ENCODE data around the gene MACROD1. TPM values are rescaled to one million over a fixed set of nuclear protein-coding genes. Genes with fewer than 3 reads are reported as not detected.

Gene MACROD1
- polyA plus RNA-seq, 4 donors, result 13.1 to 137 (median 17.8) TPM

GRCh38 chr11:64181506-64182411 lies 15.8 kb upstream of the MACROD1 start:
- DNase-seq (peak; percentile 91 to 96), FAIRE-seq (no peak)
- 29 to 40% (median 37%) methylated on average over 13 to 17 of the region's 17 CpGs for WGBS, 3 donors
- Histone ChIP-seq H3K4me3 (ENCODE audit: low read depth in 1 of 3, low read length in 3 of 3) (no peak overlapping the region), H3K36me3 (ENCODE audit: control insufficient read depth in 3 of 3, insufficient read depth in 2 of 3, low read depth in 1 of 3, low read length in 3 of 3) (peaks cover 0 to 4% (median 0%) of the 10 kb centered on the region in 3 donors), H3K4me1 (ENCODE audit: control insufficient read depth in 3 of 3, insufficient read depth in 2 of 3, low read depth in 1 of 3, low read length in 2 of 3) (peaks cover 0 to 27% (median 0%) of the 10 kb centered on the region in 3 donors), H3K27ac (ENCODE audit: low read depth in 1 of 3, low read length in 2 of 3) (peak overlapping the region; percentile 41 to 76 (median 63)), H3K9me3 (ENCODE audit: control insufficient read depth in 2 of 2, insufficient read depth in 1 of 2, low read depth in 1 of 2, low read length in 1 of 2) (no peaks in the 10 kb centered on the region), H3K27me3 (ENCODE audit: control insufficient read depth in 3 of 3, insufficient read depth in 3 of 3, low read length in 3 of 3) (no peaks in the 10 kb centered on the region)

- no peaks in the 10 kb centered on the region for H3K27me3 ChIP-seq (ENCODE audit: control insufficient read depth in 3 of 3, insufficient read depth in 3 of 3, low read length in 3 of 3)
- H3K4me3 ChIP-seq (ENCODE audit: low read depth in 1 of 3, low read length in 3 of 3), result no peak overlapping the region
- no peaks in the 10 kb centered on the region for H3K9me3 ChIP-seq (ENCODE audit: control insufficient read depth in 2 of 2, insufficient read depth in 1 of 2, low read depth in 1 of 2, low read length in 1 of 2)
- H3K27ac ChIP-seq (ENCODE audit: low read depth in 1 of 3, low read length in 2 of 3), result peak overlapping the region in 1 of 3 donors; percentile 46
- FAIRE-seq (no peak), DNase-seq (peak in 1 of 2 donors; percentile 20)
- WGBS, 3 donors, result 49 to 54% (median 52%) methylated on average over 5 of the region's 5 CpGs
- peaks cover 0 to 27% (median 0%) of the 10 kb centered on the region in 3 donors for H3K4me1 ChIP-seq (ENCODE audit: control insufficient read depth in 3 of 3, insufficient read depth in 2 of 3, low read depth in 1 of 3, low read length in 2 of 3)
- peaks cover 0 to 4% (median 0%) of the 10 kb centered on the region in 3 donors for H3K36me3 ChIP-seq (ENCODE audit: control insufficient read depth in 3 of 3, insufficient read depth in 2 of 3, low read depth in 1 of 3, low read length in 3 of 3)
These were observed 15.0 kb upstream of the MACROD1 start for GRCh38 chr11:64180891-64181290.

GRCh38 chr11:64178951-64179639 lies 13.2 kb upstream of the MACROD1 start:
- Histone ChIP-seq H3K27me3 (ENCODE audit: control insufficient read depth in 3 of 3, insufficient read depth in 3 of 3, low read length in 3 of 3) (no peaks in the 10 kb centered on the region), H3K9me3 (ENCODE audit: control insufficient read depth in 2 of 2, insufficient read depth in 1 of 2, low read depth in 1 of 2, low read length in 1 of 2) (no peaks in the 10 kb centered on the region), H3K36me3 (ENCODE audit: control insufficient read depth in 3 of 3, insufficient read depth in 2 of 3, low read depth in 1 of 3, low read length in 3 of 3) (peaks cover 0 to 4% (median 0%) of the 10 kb centered on the region in 3 donors), H3K4me1 (ENCODE audit: control insufficient read depth in 3 of 3, insufficient read depth in 2 of 3, low read depth in 1 of 3, low read length in 2 of 3) (peaks cover 0 to 22% (median 0%) of the 10 kb centered on the region in 3 donors), H3K4me3 (ENCODE audit: low read depth in 1 of 3, low read length in 3 of 3) (no peak overlapping the region), H3K27ac (ENCODE audit: low read depth in 1 of 3, low read length in 2 of 3) (no peak overlapping the region)
- DNase-seq (no peak), FAIRE-seq (no peak)
- WGBS, 3 donors, result 95 to 97% (median 96%) methylated on average over 12 of the region's 12 CpGs

GRCh38 chr11:64178203-64178602 lies 12.3 kb upstream of the MACROD1 start:
- peaks cover 0 to 15% (median 0%) of the 10 kb centered on the region in 3 donors for H3K4me1 ChIP-seq (ENCODE audit: control insufficient read depth in 3 of 3, insufficient read depth in 2 of 3, low read depth in 1 of 3, low read length in 2 of 3)
- no peaks in the 10 kb centered on the region for H3K27me3 ChIP-seq (ENCODE audit: control insufficient read depth in 3 of 3, insufficient read depth in 3 of 3, low read length in 3 of 3)
- H3K27ac ChIP-seq (ENCODE audit: low read depth in 1 of 3, low read length in 2 of 3), result no peak overlapping the region
- no peak for FAIRE-seq
- DNase-seq, result no peak
- no peak overlapping the region for H3K4me3 ChIP-seq (ENCODE audit: low read depth in 1 of 3, low read length in 3 of 3)
- 73 to 92% (median 78%) methylated on average over 1 of the region's 1 CpG for WGBS, 3 donors
- peaks cover 0 to 8% of the 10 kb centered on the region in 2 donors for H3K9me3 ChIP-seq (ENCODE audit: control insufficient read depth in 2 of 2, insufficient read depth in 1 of 2, low read depth in 1 of 2, low read length in 1 of 2)
- H3K36me3 ChIP-seq (ENCODE audit: control insufficient read depth in 3 of 3, insufficient read depth in 2 of 3, low read depth in 1 of 3, low read length in 3 of 3), result peaks cover 0 to 4% (median 0%) of the 10 kb centered on the region in 3 donors

GRCh38 chr11:64176751-64177150 lies 10.8 kb upstream of the MACROD1 start:
- DNase-seq (no peak), FAIRE-seq (no peak)
- H3K27me3 ChIP-seq (ENCODE audit: control insufficient read depth in 3 of 3, insufficient read depth in 3 of 3, low read length in 3 of 3), result no peaks in the 10 kb centered on the region
- WGBS, 3 donors, result 79 to 87% (median 82%) methylated on average over 8 of the region's 8 CpGs
- peaks cover 0 to 12% (median 0%) of the 10 kb centered on the region in 3 donors for H3K4me1 ChIP-seq (ENCODE audit: control insufficient read depth in 3 of 3, insufficient read depth in 2 of 3, low read depth in 1 of 3, low read length in 2 of 3)
- no peak overlapping the region for H3K27ac ChIP-seq (ENCODE audit: low read depth in 1 of 3, low read length in 2 of 3)
- H3K36me3 ChIP-seq (ENCODE audit: control insufficient read depth in 3 of 3, insufficient read depth in 2 of 3, low read depth in 1 of 3, low read length in 3 of 3), result peaks cover 0 to 4% (median 0%) of the 10 kb centered on the region in 3 donors
- H3K9me3 ChIP-seq (ENCODE audit: control insufficient read depth in 2 of 2, insufficient read depth in 1 of 2, low read depth in 1 of 2, low read length in 1 of 2), result peaks cover 0 to 8% of the 10 kb centered on the region in 2 donors
- H3K4me3 ChIP-seq (ENCODE audit: low read depth in 1 of 3, low read length in 3 of 3), result no peak overlapping the region

GRCh38 chr11:64173616-64174355 lies 7.9 kb upstream of the MACROD1 start:
- no peak overlapping the region for H3K27ac ChIP-seq (ENCODE audit: low read depth in 1 of 3, low read length in 2 of 3)
- no peak for FAIRE-seq
- no peaks in the 10 kb centered on the region for H3K27me3 ChIP-seq (ENCODE audit: control insufficient read depth in 3 of 3, insufficient read depth in 3 of 3, low read length in 3 of 3)
- no peak for DNase-seq
- H3K4me3 ChIP-seq (ENCODE audit: low read depth in 1 of 3, low read length in 3 of 3), result no peak overlapping the region
- H3K9me3 ChIP-seq (ENCODE audit: control insufficient read depth in 2 of 2, insufficient read depth in 1 of 2, low read depth in 1 of 2, low read length in 1 of 2), result peaks cover 0 to 8% of the 10 kb centered on the region in 2 donors
- H3K4me1 ChIP-seq (ENCODE audit: control insufficient read depth in 3 of 3, insufficient read depth in 2 of 3, low read depth in 1 of 3, low read length in 2 of 3), result no peaks in the 10 kb centered on the region
- 85 to 87% (median 87%) methylated on average over 4 of the region's 4 CpGs for WGBS, 3 donors
- H3K36me3 ChIP-seq (ENCODE audit: control insufficient read depth in 3 of 3, insufficient read depth in 2 of 3, low read depth in 1 of 3, low read length in 3 of 3), result peaks cover 0 to 2% (median 0%) of the 10 kb centered on the region in 3 donors

- no peak for FAIRE-seq
- Histone ChIP-seq H3K4me1 (ENCODE audit: control insufficient read depth in 3 of 3, insufficient read depth in 2 of 3, low read depth in 1 of 3, low read length in 2 of 3) (peaks cover 0 to 6% (median 0%) of the 10 kb centered on the region in 3 donors), H3K27ac (ENCODE audit: low read depth in 1 of 3, low read length in 2 of 3) (no peak overlapping the region), H3K27me3 (ENCODE audit: control insufficient read depth in 3 of 3, insufficient read depth in 3 of 3, low read length in 3 of 3) (no peaks in the 10 kb centered on the region), H3K4me3 (ENCODE audit: low read depth in 1 of 3, low read length in 3 of 3) (no peak overlapping the region), H3K36me3 (ENCODE audit: control insufficient read depth in 3 of 3, insufficient read depth in 2 of 3, low read depth in 1 of 3, low read length in 3 of 3) (no peaks in the 10 kb centered on the region), H3K9me3 (ENCODE audit: control insufficient read depth in 2 of 2, insufficient read depth in 1 of 2, low read depth in 1 of 2, low read length in 1 of 2) (peaks cover 0 to 8% of the 10 kb centered on the region in 2 donors)
- no peak for DNase-seq
- WGBS, 3 donors, result 66 to 90% (median 88%) methylated on average over 4 of the region's 4 CpGs
These were observed 4.5 kb upstream of the MACROD1 start for GRCh38 chr11:64170419-64170818.

- no peaks in the 10 kb centered on the region for H3K27me3 ChIP-seq (ENCODE audit: control insufficient read depth in 3 of 3, insufficient read depth in 3 of 3, low read length in 3 of 3)
- WGBS, 3 donors, result 0 to 1% (median 1%) methylated on average over 11 to 32 of the region's 32 CpGs
- H3K36me3 ChIP-seq (ENCODE audit: control insufficient read depth in 3 of 3, insufficient read depth in 2 of 3, low read depth in 1 of 3, low read length in 3 of 3), result peaks cover 0 to 2% (median 0%) of the 10 kb centered on the region in 3 donors
- H3K4me1 ChIP-seq (ENCODE audit: control insufficient read depth in 3 of 3, insufficient read depth in 2 of 3, low read depth in 1 of 3, low read length in 2 of 3), result peaks cover 0 to 12% (median 0%) of the 10 kb centered on the region in 3 donors
- peaks cover 0 to 3% of the 10 kb centered on the region in 2 donors for H3K9me3 ChIP-seq (ENCODE audit: control insufficient read depth in 2 of 2, insufficient read depth in 1 of 2, low read depth in 1 of 2, low read length in 1 of 2)
- DNase-seq (no peak), FAIRE-seq (no peak)
- H3K27ac ChIP-seq (ENCODE audit: low read depth in 1 of 3, low read length in 2 of 3), result peak overlapping the region in 1 of 3 donors; percentile 3
- H3K4me3 ChIP-seq (ENCODE audit: low read depth in 1 of 3, low read length in 3 of 3), result peak overlapping the region; percentile 63 to 76 (median 76)
These were observed 452 bp downstream of the MACROD1 start for GRCh38 chr11:64165481-64165841.
